TTC549 (cell line): ENCODE data around the gene ZNF552.
"Not testable (repeated sequence)": the region's sequence is repeated elsewhere in the genome, so short reads cannot be mapped to it uniquely, and the experiment has no call there.

Source experiments
- FAIRE-seq: peaks from 2 replicates; lab custom pipeline; 2012; peaks lifted over from hg19 to GRCh38; lab: Jason Lieb, UNC

ZNF552 gene

GRCh38 chr19:57818378-57818777 is 3.7 kb upstream of the ZNF552 start:
- FAIRE-seq: no peak

- no peak for FAIRE-seq
Measured at GRCh38 chr19:57817976-57818375, 3.3 kb upstream of the ZNF552 start.

GRCh38 chr19:57816652-57817051 is 1.9 kb upstream of the ZNF552 start:
- no peak for FAIRE-seq

- no peak for FAIRE-seq
Measured at GRCh38 chr19:57815247-57816075, 748 bp upstream of the ZNF552 start.

- FAIRE-seq: no peak
Measured at GRCh38 chr19:57813919-57814504, 701 bp downstream of the ZNF552 start.

- not testable (repeated sequence) for FAIRE-seq
Measured at GRCh38 chr19:57812975-57813820, 1.5 kb downstream of the ZNF552 start.

- FAIRE-seq: no peak
Measured at GRCh38 chr19:57812226-57812625, 2.5 kb downstream of the ZNF552 start.

- not testable (repeated sequence) for FAIRE-seq
Measured at GRCh38 chr19:57810410-57811295, 4.1 kb downstream of the ZNF552 start.

GRCh38 chr19:57807541-57807940 is 7.2 kb downstream of the ZNF552 start:
- no peak for FAIRE-seq

- no peak for FAIRE-seq
Measured at GRCh38 chr19:57803594-57804325, 11.0 kb downstream of the ZNF552 start.

- no peak for FAIRE-seq
Measured at GRCh38 chr19:57803265-57803593, 11.5 kb downstream of the ZNF552 start.

- no peak for FAIRE-seq
Measured at GRCh38 chr19:57802269-57802668, 12.4 kb downstream of the ZNF552 start.

- FAIRE-seq: no peak
Measured at GRCh38 chr19:57800696-57801095, 14.0 kb downstream of the ZNF552 start.

GRCh38 chr19:57796580-57796979 is 18.1 kb downstream of the ZNF552 start:
- FAIRE-seq: not testable (repeated sequence)

- FAIRE-seq: no peak
Measured at GRCh38 chr19:57789288-57789687, 25.4 kb downstream of the ZNF552 start.

- FAIRE-seq: no peak
Measured at GRCh38 chr19:57788114-57788692, 26.5 kb downstream of the ZNF552 start.

GRCh38 chr19:57786906-57787305 is 27.8 kb downstream of the ZNF552 start:
- no peak for FAIRE-seq

- FAIRE-seq: no peak
Measured at GRCh38 chr19:57786286-57786685, 28.4 kb downstream of the ZNF552 start.

GRCh38 chr19:57779220-57779845 is 35.4 kb downstream of the ZNF552 start:
- FAIRE-seq: no peak

GRCh38 chr19:57778336-57778735 is 36.4 kb downstream of the ZNF552 start:
- no peak for FAIRE-seq
